Measurements from ENCODE around the gene RAB3B. TPM values are rescaled to one million over a fixed set of nuclear protein-coding genes. Genes with fewer than 3 reads are reported as not detected.

The RAB3B gene
- total and polyA plus RNA-seq, 4 donors: 0.02 to 0.57 (median 0.11) TPM

DNA sequence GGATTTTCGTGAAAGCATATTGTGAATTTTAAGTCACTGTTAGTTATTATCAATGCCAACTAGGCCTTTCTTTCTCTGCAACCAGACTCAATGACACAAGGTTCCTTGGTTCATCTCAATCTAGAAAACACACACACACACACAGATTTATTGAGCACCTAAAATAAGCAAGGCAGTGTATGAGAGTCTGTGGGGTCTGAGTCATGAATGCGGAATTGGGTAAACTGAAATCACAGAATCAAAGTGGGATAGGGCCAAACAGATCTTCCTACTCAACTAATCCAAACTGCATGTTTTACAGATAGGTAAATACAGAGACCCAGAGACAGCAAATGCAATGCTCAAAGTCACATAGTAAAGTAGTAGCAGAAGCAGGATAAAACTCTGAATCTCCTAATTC is 63.5 kb downstream of the RAB3B start:
- ATAC-seq (ENCODE audit: insufficient read depth, low FRiP score): no peak
- 88 to 89% methylated on average over 2 of the region's 2 CpGs for WGBS, 2 donors
- Histone ChIP-seq H3K36me3 (ENCODE audit: control insufficient read depth in 4 of 4, insufficient read depth in 4 of 4, low read length in 4 of 4) (no peaks in the 10 kb centered on the region), H3K27me3 (ENCODE audit: control insufficient read depth in 3 of 3, insufficient read depth in 3 of 3, low read length in 2 of 3) (peaks cover 0 to 22% (median 0%) of the 10 kb centered on the region in 3 donors), H3K4me1 (ENCODE audit: control insufficient read depth in 5 of 5, insufficient read depth in 5 of 5, low read length in 5 of 5) (no peaks in the 10 kb centered on the region), H3K9me3 (ENCODE audit: control insufficient read depth in 4 of 4, insufficient read depth in 3 of 4, low read length in 3 of 4) (no peaks in the 10 kb centered on the region), H3K4me3 (no peak overlapping the region), H3K27ac (ENCODE audit: low read depth in 1 of 2, low read length in 1 of 2) (no peak overlapping the region), H3K9ac (ENCODE audit: insufficient read depth in 1 of 2, low read length in 2 of 2) (no peak overlapping the region)
- TF ChIP-seq, protein P1, sequence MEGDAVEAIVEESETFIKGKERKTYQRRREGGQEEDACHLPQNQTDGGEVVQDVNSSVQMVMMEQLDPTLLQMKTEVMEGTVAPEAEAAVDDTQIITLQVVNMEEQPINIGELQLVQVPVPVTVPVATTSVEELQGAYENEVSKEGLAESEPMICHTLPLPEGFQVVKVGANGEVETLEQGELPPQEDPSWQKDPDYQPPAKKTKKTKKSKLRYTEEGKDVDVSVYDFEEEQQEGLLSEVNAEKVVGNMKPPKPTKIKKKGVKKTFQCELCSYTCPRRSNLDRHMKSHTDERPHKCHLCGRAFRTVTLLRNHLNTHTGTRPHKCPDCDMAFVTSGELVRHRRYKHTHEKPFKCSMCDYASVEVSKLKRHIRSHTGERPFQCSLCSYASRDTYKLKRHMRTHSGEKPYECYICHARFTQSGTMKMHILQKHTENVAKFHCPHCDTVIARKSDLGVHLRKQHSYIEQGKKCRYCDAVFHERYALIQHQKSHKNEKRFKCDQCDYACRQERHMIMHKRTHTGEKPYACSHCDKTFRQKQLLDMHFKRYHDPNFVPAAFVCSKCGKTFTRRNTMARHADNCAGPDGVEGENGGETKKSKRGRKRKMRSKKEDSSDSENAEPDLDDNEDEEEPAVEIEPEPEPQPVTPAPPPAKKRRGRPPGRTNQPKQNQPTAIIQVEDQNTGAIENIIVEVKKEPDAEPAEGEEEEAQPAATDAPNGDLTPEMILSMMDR (IDR thresholded peaks at IDR 0.05; ENCODE audit: control extremely low read depth, extremely low read depth): no peak
- no peak for DNase-seq

DNA sequence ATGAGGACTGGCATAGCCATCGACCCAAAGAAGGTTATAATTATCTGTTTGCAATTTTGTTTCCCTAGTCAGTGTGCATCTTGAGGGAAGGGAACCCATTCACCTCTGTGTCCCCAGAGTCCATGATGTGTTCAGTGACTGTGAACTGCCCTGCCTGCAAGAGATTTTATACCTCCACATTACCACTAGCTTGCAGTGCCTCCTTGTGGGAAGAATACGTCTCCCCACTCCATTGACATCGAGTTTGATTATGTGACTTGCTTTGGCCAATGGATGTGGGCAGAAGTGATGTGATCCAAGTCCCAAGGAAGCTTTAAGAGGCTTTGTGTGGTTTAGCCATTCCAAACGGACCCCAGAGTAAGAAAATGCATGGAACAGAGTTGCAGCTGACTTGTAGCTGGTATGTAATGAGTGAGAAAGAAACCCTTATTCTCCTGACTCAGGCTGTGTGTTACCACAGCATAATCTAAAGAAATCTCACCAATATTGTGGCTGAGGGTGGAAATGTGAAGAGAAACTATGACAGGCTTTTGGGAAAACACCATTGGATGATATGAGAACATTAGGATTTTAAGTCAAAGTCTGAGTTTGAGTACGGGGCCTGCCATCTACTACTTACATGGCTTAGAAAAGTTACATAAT is 64.2 kb downstream of the RAB3B start:
- TF ChIP-seq, protein P1 (IDR thresholded peaks at IDR 0.05; ENCODE audit: control extremely low read depth, extremely low read depth): no peak
- H3K9me3 ChIP-seq (ENCODE audit: control insufficient read depth in 4 of 4, insufficient read depth in 3 of 4, low read length in 3 of 4): no peaks in the 10 kb centered on the region
- peaks cover 0 to 22% (median 0%) of the 10 kb centered on the region in 3 donors for H3K27me3 ChIP-seq (ENCODE audit: control insufficient read depth in 3 of 3, insufficient read depth in 3 of 3, low read length in 2 of 3)
- no peaks in the 10 kb centered on the region for H3K36me3 ChIP-seq (ENCODE audit: control insufficient read depth in 4 of 4, insufficient read depth in 4 of 4, low read length in 4 of 4)
- H3K4me1 ChIP-seq (ENCODE audit: control insufficient read depth in 5 of 5, insufficient read depth in 5 of 5, low read length in 5 of 5): no peaks in the 10 kb centered on the region
- H3K4me3 ChIP-seq: no peak overlapping the region
- H3K27ac ChIP-seq (ENCODE audit: low read depth in 1 of 2, low read length in 1 of 2): no peak overlapping the region
- 74 to 85% methylated on average over 5 of the region's 5 CpGs for WGBS, 2 donors
- DNase-seq (no peak), ATAC-seq (ENCODE audit: insufficient read depth, low FRiP score) (no peak)
- no peak overlapping the region for H3K9ac ChIP-seq (ENCODE audit: insufficient read depth in 1 of 2, low read length in 2 of 2)

DNA sequence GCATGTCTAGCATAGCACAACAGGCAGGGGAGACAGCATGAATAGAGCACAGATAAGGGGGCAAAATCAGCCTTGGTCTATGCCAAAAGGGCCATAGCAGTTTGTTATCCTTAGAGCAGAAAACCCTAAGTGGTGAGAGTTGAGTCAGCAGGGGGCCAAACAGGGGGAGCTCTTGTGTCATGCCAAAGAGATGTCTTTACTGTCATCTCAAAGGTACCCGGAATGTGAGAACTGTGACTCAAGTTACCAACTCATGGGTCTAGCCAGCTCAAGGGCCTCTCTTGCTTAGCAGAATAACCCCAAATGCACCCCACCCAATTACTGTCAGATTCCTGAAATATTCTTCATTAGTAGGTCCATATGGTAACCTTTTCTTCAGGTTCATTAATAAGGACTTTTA is 66.0 kb downstream of the RAB3B start:
- 73 to 76% methylated on average over 1 of the region's 1 CpG for WGBS, 2 donors

More for the DNA sequence above, 66.0 kb downstream of the RAB3B start:
- Histone ChIP-seq H3K4me1 (ENCODE audit: control insufficient read depth in 5 of 5, insufficient read depth in 5 of 5, low read length in 5 of 5) (no peaks in the 10 kb centered on the region), H3K36me3 (ENCODE audit: control insufficient read depth in 4 of 4, insufficient read depth in 4 of 4, low read length in 4 of 4) (no peaks in the 10 kb centered on the region), H3K9me3 (ENCODE audit: control insufficient read depth in 4 of 4, insufficient read depth in 3 of 4, low read length in 3 of 4) (no peaks in the 10 kb centered on the region), H3K27me3 (ENCODE audit: control insufficient read depth in 3 of 3, insufficient read depth in 3 of 3, low read length in 2 of 3) (peaks cover 0 to 22% (median 4%) of the 10 kb centered on the region in 3 donors), H3K4me3 (no peak overlapping the region), H3K9ac (ENCODE audit: insufficient read depth in 1 of 2, low read length in 2 of 2) (no peak overlapping the region), H3K27ac (ENCODE audit: low read depth in 1 of 2, low read length in 1 of 2) (no peak overlapping the region)
- TF ChIP-seq, protein P1 (IDR thresholded peaks at IDR 0.05; ENCODE audit: control extremely low read depth, extremely low read depth): no peak
- ATAC-seq (ENCODE audit: insufficient read depth, low FRiP score): no peak
- DNase-seq: no peak

All from lung (tissue), 12 donors.